Stimulated activated CD8-positive, alpha-beta memory T cell treated with anti-CD3 and anti-CD28 coated beads, Interleukin-4, amount 100 ng/mL, for 4 hours (primary cell): ENCODE results near the gene CNTFR.
"Not testable (repeated sequence)": the region's sequence is repeated elsewhere in the genome, so short reads cannot be mapped to it uniquely, and the experiment has no call there.

Experiments
- DNase-seq, 2 donors: peaks; one replicate each; pipeline ENCODE4 v3.0.0-alpha.2; 2020; ENCODE audit warnings: low read depth in 2 of 2, low spot score in 1 of 2

Gene CNTFR

GRCh38 chr9:34555500-34555899, 34.0 kb downstream of the CNTFR start:
- DNase-seq: no peak

GRCh38 chr9:34555002-34555348, 34.5 kb downstream of the CNTFR start:
- no peak for DNase-seq

- DNase-seq: no peak
Observed at GRCh38 chr9:34554211-34555001, 35.1 kb downstream of the CNTFR start.

GRCh38 chr9:34553511-34554021, 36.0 kb downstream of the CNTFR start:
- no peak for DNase-seq

GRCh38 chr9:34552986-34553385, 36.5 kb downstream of the CNTFR start:
- no peak for DNase-seq

- no peak for DNase-seq
Observed at GRCh38 chr9:34552606-34552981, 36.9 kb downstream of the CNTFR start.

- DNase-seq: no peak
Observed at GRCh38 chr9:34551751-34552605, 37.5 kb downstream of the CNTFR start.

GRCh38 chr9:34550681-34551270, 38.7 kb downstream of the CNTFR start:
- DNase-seq: no peak

- DNase-seq: no peak
Observed at GRCh38 chr9:34550016-34550680, 39.4 kb downstream of the CNTFR start.

- no peak for DNase-seq
Observed at GRCh38 chr9:34549407-34549732, 40.2 kb downstream of the CNTFR start.

- DNase-seq: no peak
Observed at GRCh38 chr9:34547960-34548611, 41.4 kb downstream of the CNTFR start.

- DNase-seq: no peak
Observed at GRCh38 chr9:34546834-34547827, 42.4 kb downstream of the CNTFR start.

- no peak for DNase-seq
Observed at GRCh38 chr9:34546102-34546833, 43.3 kb downstream of the CNTFR start.

GRCh38 chr9:34545497-34545896, 44.0 kb downstream of the CNTFR start:
- no peak for DNase-seq

- DNase-seq: no peak
Observed at GRCh38 chr9:34544035-34544434, 45.5 kb downstream of the CNTFR start.

GRCh38 chr9:34541540-34541939, 48.0 kb downstream of the CNTFR start:
- no peak for DNase-seq

GRCh38 chr9:34540827-34541226, 48.7 kb downstream of the CNTFR start:
- DNase-seq: no peak

- DNase-seq: no peak
Observed at GRCh38 chr9:34536685-34537084, 52.8 kb downstream of the CNTFR start.

- not testable (repeated sequence) for DNase-seq
Observed at GRCh38 chr9:34532041-34532440, 57.5 kb downstream of the CNTFR start.
